ENCODE measurements around the gene CCNC.

The CCNC gene, protein sequence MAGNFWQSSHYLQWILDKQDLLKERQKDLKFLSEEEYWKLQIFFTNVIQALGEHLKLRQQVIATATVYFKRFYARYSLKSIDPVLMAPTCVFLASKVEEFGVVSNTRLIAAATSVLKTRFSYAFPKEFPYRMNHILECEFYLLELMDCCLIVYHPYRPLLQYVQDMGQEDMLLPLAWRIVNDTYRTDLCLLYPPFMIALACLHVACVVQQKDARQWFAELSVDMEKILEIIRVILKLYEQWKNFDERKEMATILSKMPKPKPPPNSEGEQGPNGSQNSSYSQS

DNA sequence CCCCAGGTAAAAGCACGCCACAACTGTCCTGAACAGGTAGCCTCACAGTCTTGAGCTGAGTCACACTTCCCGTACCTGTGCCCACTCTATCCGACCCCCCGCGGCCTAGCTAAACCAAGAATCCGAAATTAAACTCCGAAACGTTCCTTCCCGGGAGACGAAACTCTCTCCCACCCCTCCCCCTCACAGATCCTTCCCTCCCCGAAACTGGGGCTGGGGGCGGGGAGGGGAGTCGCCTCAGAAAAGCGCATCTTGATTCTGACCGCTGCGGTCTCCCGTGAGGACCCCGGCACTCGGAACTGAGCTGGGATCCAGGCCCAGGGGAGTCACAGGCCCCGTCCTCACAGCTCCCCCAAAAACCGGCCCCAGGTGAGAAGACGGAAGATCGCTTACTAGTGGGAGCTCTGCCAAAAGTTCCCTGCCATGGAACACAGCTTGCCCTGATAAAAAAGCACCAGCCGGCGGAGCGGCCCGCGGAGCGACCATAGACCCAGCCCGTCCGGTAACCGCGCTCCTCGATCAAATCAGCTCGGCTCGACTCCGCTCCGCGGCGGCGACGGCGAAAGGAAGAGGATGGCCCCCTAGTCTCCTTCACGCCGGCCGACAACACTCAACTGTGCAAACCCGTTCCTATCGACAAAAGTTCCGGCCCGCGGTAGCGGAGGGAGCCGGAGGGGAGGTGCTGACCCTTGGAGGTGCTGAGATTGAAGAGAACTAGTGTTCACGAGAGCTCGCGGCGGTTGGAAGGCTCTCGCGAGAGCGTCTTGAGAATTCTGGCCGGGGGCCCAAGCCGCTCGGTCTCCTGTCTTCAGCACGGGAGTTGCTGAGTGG lies at the start of gene CCNC:
Gene CCNC, minus strand, starts transcription at position 558 of the 831 bp plus-strand sequence. Its CDS starts 133 bp downstream, at position 425.
- DNase-seq (ENCODE audit: low read depth in 2 of 2, low spot score in 1 of 2), result peak; percentile 75 to 83

DNA sequence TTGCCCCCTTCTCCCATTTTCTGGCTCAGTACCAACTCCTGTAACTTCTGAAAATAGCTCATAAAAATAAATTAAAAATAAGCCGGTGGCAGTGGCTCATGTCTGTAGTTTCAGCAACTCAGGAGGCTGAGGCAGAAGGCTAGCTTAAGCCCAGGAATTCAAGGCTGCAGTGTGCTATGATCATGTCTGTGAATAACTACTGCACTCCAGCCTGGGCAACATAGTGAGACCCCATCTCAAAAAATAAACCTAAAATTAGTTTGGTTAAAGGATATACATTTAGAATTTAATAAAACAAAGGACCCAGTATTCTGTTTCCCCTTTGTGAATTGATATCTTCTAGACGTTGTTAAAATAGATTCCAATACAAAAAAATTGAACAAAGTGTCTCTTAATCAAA lies 48.7 kb upstream of the CCNC start:
- no peak for DNase-seq (ENCODE audit: low read depth in 2 of 2, low spot score in 1 of 2)

DNA sequence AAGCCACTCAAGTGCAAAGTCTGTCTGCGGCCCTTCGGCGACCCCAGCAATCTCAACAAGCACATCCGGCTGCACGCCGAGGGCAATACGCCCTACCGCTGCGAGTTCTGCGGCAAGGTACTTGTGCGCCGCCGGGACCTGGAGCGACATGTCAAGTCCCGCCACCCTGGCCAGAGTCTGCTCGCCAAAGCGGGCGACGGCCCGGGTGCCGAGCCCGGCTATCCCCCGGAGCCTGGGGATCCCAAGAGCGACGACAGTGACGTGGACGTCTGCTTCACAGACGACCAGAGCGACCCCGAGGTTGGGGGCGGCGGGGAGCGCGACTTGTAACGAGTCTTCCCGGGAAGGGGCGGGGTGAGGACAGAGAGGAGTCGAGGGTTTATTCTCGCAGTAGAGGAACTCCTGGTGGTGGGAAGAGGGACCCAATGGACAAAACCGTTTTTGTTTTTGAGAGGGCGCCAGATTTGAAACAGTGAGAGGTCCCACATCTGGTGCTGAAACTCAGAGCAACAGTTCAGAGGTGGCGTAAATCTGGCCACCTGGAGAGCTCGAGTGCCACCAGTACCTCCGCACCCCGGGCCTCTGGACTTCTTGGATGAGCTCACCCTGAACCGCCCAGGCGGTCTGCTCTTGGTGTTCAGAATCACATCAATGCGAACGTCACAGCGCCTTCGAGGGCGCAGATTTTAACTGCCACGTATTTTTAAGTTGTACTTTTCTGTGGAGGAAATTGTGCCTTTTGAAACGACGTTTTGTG lies 46.1 kb upstream of the CCNC start:
- no peak for DNase-seq (ENCODE audit: low read depth in 2 of 2, low spot score in 1 of 2)

DNA sequence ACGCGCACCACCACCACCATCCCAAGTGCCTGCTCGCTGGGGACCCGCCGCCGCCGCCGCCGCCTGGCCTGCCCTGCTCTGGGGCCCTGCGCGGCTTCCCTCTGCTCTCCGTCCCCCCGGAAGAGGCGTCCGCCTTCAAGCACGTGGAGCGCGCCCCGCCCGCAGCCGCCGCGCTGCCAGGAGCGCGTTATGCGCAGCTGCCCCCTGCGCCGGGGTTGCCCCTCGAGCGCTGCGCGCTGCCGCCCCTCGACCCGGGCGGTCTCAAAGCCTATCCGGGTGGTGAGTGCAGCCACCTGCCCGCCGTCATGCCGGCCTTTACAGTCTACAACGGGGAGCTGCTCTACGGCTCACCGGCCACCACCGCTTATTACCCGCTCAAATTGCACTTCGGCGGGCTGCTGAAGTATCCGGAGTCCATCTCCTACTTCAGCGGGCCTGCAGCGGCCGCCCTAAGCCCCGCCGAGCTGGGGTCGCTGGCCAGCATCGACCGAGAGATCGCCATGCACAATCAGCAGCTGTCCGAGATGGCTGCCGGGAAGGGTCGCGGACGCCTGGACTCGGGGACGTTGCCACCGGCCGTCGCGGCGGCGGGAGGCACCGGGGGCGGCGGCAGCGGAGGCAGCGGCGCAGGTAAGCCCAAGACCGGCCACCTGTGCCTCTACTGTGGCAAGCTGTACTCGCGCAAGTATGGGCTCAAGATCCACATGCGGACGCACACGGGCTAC lies 45.4 kb upstream of the CCNC start:
- no peak for DNase-seq (ENCODE audit: low read depth in 2 of 2, low spot score in 1 of 2)

DNA sequence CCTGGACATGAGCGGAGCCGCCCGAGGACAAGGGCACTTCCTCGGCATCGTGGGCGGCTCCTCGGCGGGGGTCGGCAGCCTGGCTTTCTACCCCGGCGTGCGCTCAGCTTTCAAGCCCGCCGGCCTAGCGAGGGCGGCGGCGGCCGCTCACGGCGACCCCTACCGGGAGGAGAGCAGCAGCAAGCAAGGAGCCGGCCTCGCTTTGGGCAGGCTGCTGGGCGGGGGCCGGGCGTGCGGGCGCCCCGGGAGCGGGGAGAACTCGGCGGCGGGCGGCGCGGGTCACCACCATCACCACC lies 44.9 kb upstream of the CCNC start:
- DNase-seq (ENCODE audit: low read depth in 2 of 2, low spot score in 1 of 2), result no peak

DNA sequence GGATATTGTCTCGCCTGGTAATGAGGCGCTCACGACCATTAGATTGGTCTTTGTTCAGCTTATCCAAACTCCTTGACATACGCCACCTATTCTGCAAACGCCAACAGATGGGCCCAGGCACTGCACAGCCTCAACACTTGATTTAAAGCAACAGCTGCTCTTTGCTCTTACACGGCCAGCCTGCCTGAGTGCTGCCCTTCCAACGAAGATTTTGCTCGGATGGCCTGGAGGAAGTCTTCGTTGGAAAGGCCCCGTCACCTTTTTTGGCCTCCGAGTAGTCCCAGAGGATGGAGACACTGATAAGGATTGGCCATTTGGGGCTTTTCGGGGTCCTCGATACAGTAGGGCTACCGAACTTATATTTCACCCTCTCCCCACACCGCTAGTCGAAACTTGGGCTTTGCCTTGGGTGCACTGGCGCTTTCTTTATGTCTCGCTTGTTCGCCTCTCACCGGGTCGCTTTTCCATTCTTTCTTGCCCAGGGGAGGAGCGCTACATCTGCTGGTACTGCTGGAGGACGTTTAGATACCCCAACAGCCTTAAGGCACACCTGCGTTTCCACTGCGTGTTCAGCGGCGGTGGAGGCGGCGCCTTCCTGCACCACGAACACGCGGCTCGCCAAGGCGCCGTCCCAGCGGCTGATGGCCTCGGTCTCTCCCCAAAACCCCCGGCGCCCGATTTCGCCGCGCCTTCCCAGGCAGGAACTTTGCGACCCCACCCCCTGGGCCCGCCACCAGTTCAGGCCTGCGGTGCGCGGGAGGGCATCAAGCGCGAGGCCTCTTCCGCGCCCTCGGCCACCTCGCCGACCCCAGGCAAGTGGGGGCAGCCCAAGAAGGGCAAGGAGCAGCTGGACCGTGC lies 44.3 kb upstream of the CCNC start:
- DNase-seq (ENCODE audit: low read depth in 2 of 2, low spot score in 1 of 2), result no peak

DNA sequence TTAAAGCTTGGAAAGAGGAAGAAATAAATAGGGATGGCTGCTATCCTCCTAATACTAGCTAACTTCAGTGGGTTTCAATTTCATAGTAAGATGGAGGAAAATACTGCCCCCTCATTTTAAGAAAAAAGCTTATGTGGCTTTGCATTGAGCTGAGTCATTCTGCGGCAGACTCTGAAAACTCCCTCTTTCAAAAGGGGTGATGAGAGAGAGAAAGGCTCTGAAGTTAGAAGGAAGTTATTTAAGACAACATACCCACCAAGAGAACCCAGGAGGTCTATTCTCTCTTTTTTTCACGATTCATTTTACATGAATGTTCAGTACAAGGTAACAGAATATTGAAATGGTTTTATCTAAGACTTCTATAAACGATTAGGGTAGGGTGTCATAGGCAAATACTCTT lies 42.7 kb upstream of the CCNC start:
- DNase-seq (ENCODE audit: low read depth in 2 of 2, low spot score in 1 of 2), result no peak

DNA sequence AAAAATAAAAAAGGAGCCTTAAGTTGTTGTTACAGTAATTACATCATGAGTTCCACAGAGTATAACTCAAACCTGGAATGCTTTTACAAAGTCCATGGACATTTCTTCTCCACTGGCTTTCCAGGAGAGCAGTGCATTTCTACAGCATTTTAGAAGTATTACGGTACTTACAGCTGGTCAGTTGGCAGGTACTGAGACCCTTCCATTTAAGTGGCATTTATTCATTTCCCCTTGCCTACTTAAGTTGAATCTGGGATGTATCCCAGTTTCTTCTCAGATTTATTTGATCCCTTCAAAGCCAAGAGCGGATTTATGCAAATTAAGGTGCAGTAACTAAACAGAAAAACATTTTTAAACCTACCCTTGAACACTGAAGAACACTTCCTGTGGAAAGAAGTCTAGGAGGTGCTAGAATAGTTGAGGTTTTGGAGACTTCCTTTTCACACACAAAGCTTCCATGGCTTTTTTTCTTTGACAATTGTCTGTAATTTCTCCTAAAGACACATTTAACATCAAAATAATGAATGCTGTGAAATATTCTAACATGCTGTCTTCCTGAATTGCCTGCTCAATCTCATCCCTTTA lies 41.5 kb upstream of the CCNC start:
- DNase-seq (ENCODE audit: low read depth in 2 of 2, low spot score in 1 of 2), result no peak

DNA sequence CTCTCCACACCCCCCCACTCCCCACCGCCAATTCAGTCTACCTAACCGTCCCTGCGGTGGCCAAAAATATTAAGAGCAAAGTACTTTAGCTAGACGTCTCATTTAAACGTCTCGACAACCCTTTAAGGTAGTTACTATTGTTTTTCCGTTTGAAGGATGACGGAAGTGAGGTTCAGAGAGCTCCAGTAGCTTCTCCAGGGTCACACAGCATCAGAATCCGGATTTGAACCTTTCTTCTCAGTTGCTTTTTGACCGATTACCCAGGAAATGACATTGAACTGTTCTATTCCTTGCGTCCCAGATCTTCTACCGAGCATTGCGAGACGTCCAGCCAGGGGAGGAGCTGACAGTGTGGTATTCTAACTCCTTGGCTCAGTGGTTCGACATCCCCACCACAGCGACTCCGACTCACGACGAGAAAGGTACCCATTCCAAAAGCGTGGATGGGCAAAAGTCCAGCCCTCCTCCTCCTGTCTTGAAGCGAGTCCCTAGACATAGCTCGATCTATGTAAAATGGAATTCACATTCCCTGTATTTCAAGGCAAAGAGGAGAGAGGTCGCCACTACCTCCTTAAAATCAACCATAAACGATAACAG lies 40.5 kb upstream of the CCNC start:
- no peak for DNase-seq (ENCODE audit: low read depth in 2 of 2, low spot score in 1 of 2)

DNA sequence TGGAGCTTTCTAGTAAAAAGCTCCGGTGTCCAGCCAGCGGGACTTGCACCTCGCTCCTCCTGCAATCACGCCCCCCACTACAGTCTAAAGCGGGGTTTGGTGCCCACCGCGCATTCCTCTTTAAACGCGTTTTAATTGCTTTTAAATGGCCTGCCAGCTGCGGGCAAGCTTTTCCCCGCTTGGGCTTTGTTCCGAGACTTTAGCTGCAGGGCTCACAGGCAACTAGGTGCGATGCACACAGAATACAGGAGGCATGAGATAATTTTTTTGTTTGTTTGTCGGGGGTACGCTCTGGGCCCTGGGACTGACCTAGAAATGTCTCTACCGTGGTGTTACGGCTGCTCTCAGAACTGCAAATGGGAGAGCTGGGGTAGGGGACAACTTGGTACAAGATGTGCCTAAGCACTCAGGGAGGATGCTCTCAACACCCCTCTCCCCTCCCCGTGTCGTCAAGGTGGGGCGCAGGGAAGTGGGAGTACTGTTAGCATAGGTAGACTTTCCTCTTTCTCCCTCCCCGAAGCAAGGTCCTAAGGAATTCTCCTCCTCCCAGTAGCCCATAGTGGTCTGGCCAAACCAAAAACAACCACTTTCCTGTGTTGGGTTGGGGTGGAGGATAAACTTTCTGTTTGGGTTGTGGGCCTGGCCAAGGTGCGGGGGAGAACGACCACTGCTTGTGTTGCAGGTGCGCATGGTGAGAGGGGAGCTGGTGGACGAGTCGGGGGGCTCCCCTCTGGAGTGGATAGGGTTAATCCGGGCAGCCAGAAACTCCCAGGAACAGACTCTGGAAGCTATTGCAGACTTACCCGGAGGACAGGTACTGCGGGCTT lies 39.8 kb upstream of the CCNC start:
- no peak for DNase-seq (ENCODE audit: low read depth in 2 of 2, low spot score in 1 of 2)

DNA sequence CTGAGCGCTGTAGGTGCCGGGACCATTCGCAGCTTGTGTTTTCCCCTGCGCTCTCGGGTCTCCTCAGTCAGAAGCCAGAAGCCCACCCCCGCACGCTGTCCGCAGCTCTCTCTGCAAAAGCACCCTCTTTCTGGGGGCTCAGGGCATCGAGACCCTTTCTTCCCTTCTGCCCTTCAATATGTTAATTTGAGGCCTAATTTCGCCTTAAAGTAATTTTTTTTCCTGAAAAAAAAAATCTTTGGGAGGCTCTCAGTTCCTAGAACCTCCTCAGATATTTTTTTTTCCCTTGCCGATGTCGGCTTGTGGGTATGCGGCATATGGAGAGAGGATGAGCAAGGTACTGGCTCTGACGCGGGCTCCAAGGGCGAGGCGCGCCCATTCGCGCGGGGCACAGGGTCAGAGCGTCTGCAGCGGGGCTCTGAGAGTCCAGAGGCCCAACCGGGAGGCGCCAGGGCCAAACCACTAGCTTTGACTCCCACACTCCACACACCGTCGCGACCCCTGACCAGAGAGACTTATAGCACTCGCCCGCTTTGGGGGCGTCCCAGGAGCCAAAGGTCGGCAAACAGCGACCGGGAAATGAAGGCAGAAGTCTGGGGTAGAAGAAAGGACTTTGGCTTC lies 39.1 kb upstream of the CCNC start:
- no peak for DNase-seq (ENCODE audit: low read depth in 2 of 2, low spot score in 1 of 2)

DNA sequence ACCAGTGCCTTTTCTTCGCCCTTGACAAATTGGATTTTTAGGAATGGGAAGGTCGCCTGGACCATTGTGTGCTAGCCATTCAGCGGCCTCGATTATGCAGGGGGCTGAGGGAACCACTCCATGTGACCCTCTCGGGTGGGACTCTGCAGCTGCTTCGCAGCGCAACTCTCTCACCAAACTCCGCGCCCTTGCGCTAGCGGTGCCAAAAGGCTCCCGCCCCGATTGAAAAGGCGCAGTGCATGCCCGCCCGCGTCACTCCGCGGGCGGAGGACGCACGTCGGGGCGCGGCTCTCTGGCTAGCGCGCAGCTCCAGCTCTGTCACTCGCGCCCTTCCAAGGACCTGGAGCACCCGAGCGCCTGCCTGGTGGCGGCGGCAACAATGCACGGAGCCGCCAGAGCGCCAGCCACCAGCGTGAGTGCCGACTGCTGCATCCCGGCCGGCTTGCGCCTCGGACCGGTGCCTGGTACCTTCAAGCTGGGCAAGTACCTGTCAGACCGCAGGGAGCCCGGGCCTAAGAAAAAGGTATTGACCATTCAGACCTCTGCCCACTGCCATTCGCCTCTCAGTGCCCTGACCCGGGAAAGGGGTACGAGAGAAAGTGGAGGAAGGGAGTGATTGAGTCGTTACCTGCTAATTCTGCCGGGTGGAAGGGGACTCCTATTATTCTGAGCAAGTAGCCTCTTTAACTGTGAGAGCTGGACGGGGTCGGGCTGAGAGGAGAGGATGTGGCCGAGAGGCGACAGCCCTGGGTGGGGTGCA lies 38.4 kb upstream of the CCNC start, which contains the start of gene PRDM13:
Gene PRDM13, plus strand, starts transcription at position 178 of the 760 bp plus-strand sequence. Its CDS starts 202 bp downstream, at position 380.
- no peak for DNase-seq (ENCODE audit: low read depth in 2 of 2, low spot score in 1 of 2)

DNA sequence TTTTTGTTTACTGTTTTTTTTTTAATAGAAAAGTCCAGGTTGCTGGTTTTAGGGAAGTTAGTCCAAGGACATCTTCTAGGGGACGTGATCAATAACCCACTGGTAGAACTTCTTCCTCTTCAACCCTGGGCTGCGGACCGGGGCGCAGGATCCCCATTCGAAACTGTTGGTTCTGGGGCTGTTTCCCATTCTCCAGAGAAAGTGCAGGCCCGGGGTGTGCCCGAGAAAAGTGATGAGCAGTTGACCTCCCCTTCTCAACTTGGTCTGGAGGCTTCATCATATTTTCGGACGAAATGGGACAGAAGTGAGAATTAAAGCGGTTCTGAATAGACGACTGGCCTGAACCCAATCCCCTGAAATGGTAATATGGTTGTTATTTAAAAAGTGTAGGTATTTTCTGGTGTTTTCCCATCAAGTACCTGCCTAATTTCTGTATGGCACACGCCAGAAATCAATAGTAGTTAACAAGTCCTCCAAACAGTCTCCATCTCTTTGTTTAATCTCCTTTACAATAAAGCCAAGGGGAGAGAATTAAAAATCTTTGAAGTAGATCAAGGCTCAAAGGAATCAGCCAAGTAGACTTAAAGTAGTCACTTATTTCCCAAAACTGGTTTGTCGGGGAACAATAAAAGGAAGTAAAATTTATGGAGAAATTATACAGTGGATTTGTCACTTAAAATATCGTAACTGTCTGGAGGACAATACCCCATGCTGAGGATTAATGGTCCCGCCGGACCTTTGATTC lies 37.6 kb upstream of the CCNC start:
- no peak for DNase-seq (ENCODE audit: low read depth in 2 of 2, low spot score in 1 of 2)

DNA sequence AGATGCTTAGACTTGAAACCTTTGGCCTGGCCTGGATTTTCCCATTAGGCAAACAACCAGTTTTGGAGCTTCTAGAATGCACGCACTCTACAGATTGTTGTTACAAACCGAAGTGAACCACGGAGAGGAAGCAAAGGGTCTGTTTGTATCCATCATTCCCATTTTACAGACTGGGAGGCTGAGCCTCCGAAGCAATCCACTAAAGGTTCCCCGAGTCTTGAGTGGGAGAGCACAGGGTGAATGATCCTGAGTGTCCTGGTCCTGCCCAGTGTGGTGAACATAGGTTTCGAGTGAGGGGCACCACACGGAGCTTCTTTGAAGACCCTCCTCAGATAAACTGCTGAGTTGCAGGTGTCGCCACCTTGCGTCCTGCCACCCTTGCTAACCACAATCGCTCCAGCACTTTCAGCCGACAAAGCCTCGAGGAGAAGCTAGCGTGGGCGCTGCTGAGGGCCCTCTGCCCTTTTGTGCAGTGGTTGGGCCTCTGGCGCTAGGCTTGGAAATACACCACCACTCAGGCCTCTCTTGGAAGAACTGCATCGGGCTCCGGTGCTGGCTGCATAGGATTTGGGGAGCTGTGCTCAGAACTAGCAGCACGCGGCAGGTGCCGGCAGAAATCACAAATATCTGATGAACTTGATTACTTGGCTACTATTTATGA lies 36.7 kb upstream of the CCNC start:
- DNase-seq (ENCODE audit: low read depth in 2 of 2, low spot score in 1 of 2), result no peak

DNA sequence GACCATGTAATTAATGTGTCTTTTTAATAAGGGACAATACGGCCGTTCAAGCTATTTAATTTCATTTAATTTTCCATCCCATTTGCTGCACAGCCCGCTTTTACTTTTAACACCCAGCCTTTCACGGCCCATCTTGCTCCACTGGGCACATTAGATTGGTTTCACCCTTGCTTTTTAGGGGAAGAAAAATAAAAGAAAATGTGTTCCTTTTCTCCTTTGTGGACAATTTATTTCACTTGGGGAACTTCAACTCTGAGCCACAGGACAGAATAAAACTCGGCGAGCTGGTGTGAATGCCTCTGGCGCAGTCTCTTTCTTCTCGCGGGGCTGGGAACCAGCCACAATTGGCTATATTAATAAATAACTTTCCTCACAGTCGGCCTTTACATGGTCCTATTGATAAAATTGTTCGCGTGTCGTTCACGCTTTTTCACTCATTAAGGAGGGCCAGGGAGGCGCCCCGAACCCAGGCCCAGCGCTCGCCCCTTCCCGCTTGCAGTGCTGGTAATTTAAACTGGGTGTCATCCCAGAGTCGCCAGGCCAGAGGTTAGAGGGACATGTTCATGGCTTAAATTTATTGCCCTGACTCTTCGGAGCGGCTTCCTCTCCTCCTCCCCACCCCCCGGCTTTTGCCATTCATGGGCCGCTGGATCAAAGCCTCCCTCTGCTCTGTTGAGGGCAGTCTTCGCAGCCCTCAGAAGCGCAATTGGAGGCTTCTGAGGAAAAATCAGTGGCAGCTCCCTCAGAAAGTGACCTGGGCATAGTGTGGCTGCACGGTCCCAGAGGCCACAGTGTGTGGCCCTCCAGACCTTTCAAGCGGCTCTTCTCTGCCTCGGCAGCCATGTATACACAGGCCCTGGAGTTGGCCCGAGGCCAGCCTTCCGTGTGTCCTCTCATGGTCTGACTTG lies 36.0 kb upstream of the CCNC start:
- DNase-seq (ENCODE audit: low read depth in 2 of 2, low spot score in 1 of 2), result no peak
